ENCODE results near the gene PTGES2. TPM values are rescaled to one million over a fixed set of nuclear protein-coding genes. Genes with fewer than 3 reads are reported as not detected.

The PTGES2 gene
- total RNA-seq, 1 donor from 2014 or later = 39.8 TPM

DNA sequence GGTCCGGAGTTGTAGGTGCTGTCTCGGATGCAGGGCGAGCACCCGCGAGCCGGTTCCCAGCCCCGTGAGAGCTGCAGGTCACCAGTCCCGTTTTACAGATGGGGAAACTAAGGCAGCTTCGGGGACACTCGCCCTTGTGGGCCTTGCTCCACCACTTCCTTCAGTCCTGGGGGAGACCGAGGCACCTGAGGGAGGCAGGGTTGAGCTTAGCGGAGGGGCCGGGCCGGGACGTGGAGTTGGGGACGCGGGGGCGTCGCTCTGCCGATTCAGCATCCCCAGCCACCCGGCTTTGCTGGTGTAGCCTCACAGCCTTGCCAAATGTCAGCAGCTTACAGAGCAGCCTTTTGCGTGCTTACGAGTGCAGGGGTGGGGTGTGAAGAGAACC, 33.1 kb upstream of the PTGES2 start:
- Mint-ChIP-seq H3K4me3 (ENCODE audit: unreplicated experiment) (peak overlapping the region; percentile 82), H3K27ac (ENCODE audit: unreplicated experiment) (no peak overlapping the region), H3K9me3 (ENCODE audit: unreplicated experiment) (no peaks in the 10 kb centered on the region), H3K4me1 (ENCODE audit: unreplicated experiment) (peaks cover 4% of the 10 kb centered on the region), H3K36me3 (ENCODE audit: low read depth, unreplicated experiment) (peaks cover 14% of the 10 kb centered on the region), H3K27me3 (ENCODE audit: unreplicated experiment) (peaks cover 6% of the 10 kb centered on the region)
- TF ChIP-seq, protein P1, sequence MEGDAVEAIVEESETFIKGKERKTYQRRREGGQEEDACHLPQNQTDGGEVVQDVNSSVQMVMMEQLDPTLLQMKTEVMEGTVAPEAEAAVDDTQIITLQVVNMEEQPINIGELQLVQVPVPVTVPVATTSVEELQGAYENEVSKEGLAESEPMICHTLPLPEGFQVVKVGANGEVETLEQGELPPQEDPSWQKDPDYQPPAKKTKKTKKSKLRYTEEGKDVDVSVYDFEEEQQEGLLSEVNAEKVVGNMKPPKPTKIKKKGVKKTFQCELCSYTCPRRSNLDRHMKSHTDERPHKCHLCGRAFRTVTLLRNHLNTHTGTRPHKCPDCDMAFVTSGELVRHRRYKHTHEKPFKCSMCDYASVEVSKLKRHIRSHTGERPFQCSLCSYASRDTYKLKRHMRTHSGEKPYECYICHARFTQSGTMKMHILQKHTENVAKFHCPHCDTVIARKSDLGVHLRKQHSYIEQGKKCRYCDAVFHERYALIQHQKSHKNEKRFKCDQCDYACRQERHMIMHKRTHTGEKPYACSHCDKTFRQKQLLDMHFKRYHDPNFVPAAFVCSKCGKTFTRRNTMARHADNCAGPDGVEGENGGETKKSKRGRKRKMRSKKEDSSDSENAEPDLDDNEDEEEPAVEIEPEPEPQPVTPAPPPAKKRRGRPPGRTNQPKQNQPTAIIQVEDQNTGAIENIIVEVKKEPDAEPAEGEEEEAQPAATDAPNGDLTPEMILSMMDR (IDR thresholded peaks at IDR 0.05; ENCODE audit: unreplicated experiment) = no peak
- DNase-seq (ENCODE audit: low spot score) = no peak

DNA sequence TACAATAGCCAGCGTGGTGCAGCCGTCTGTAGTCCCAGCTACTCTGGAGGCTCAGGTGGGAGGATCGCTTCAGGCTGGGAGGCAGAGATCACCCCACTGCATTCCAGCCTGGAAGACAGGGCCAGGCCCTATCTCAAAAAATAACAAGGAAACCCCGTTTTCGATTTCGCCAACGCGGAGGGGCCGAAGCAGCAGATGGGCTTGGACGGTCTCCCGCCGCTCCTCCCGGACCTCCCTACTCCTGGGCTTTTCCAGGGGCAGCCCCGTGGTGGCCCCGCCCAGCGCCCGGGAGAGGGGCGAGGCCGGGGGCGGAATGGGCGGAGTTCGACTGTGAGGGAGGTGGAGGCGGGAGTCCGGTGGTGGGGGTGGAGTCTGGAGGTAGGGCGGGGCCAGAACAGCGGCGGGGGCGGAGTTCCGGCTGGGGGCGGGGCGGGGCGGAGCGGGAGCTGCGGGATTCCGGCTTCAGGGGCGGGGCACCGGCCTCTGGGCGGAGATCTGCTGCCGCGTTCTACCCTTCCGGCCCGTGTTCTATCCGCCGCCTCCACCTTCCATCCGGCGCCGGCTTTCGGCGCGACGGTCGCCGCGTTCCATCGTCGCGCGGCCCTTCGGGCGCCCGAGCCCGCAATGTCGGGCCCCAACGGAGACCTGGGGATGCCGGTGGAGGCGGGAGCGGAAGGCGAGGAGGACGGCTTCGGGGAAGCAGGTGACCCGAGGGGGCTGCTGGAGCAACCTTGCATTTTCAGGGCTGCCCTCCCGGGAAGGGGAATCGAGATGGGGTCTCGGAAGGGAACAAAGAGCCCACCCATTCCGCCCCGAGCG, 32.5 kb upstream of the PTGES2 start, which contains the start of gene BBLN:
BBLN (plus strand) TSS at position 482 of the 819 bp plus-strand sequence; CDS start at position 625, 143 bp downstream.
- DNase-seq (ENCODE audit: low spot score) = peak; percentile 98
- Mint-ChIP-seq H3K9me3 (ENCODE audit: unreplicated experiment) (no peaks in the 10 kb centered on the region), H3K36me3 (ENCODE audit: low read depth, unreplicated experiment) (peaks cover 14% of the 10 kb centered on the region), H3K4me3 (ENCODE audit: unreplicated experiment) (peak within 1 kb of the TSS; percentile 83), H3K27ac (ENCODE audit: unreplicated experiment) (peak within 1 kb of the TSS; percentile 52), H3K4me1 (ENCODE audit: unreplicated experiment) (peaks cover 4% of the 10 kb centered on the region), H3K27me3 (ENCODE audit: unreplicated experiment) (peaks cover 6% of the 10 kb centered on the region)
- TF ChIP-seq, protein P1 (IDR thresholded peaks at IDR 0.05; ENCODE audit: unreplicated experiment) = no peak

DNA sequence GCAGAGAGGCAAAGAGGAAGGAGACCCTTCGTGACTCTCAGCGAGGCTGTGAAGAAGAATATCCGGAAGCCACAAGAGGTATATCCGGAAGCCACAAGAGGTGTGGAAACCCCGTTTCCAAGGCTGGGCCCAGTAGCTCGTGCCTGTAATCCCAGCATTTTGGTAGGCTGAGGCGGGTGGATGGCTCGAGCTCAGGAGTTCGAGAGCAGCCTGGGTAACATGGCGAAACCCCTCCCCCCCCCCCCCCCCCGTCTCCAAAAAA, 31.9 kb upstream of the PTGES2 start:
- H3K4me3 Mint-ChIP-seq (ENCODE audit: unreplicated experiment) = peak overlapping the region; percentile 83
- no peak for DNase-seq (ENCODE audit: low spot score)
- H3K4me1 Mint-ChIP-seq (ENCODE audit: unreplicated experiment) = peaks cover 4% of the 10 kb centered on the region
- no peaks in the 10 kb centered on the region for H3K9me3 Mint-ChIP-seq (ENCODE audit: unreplicated experiment)
- TF ChIP-seq, protein P1 (IDR thresholded peaks at IDR 0.05; ENCODE audit: unreplicated experiment) = no peak
- peaks cover 14% of the 10 kb centered on the region for H3K36me3 Mint-ChIP-seq (ENCODE audit: low read depth, unreplicated experiment)
- H3K27me3 Mint-ChIP-seq (ENCODE audit: unreplicated experiment) = peaks cover 6% of the 10 kb centered on the region
- peak overlapping the region; percentile 52 for H3K27ac Mint-ChIP-seq (ENCODE audit: unreplicated experiment)

DNA sequence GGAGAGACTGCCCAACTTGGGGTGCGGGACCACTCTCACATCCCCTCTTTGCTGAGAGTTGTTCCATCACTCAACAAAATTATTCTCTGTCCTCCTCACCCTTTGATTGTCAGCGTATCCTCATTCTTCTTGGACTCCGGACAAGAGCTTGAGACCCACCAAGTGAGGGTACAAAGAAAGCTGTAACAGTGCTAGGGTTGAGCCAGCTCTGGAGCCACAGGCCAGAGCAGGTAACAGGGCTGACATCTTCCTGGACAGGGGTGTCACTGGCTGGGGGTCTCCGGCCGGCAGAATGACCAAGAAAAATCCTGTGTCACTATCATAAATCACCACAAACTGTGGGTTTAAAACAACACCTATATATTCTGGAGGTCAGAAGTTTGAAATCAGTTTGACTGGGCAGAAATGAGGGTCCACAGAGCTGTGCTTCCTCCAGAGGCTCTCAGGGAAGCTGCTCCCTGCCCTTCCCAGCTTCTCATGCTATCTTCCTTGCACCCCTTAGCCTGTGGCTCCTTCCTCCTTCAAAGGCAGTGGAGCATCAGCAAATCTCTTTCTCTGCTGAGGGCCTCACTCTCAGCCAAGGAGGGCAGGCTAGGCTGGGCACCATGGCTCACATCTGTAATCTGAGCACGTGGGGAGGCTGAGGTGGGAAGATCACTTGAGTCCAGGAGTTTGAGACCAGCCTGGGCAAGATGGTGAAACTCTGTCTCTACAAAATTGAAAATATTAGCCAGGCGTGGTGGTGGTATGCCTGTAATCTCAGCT, 28.4 kb upstream of the PTGES2 start:
- Mint-ChIP-seq H3K36me3 (ENCODE audit: low read depth, unreplicated experiment) (no peaks in the 10 kb centered on the region), H3K4me3 (ENCODE audit: unreplicated experiment) (no peak overlapping the region), H3K27me3 (ENCODE audit: unreplicated experiment) (peaks cover 4% of the 10 kb centered on the region), H3K9me3 (ENCODE audit: unreplicated experiment) (no peaks in the 10 kb centered on the region), H3K4me1 (ENCODE audit: unreplicated experiment) (no peaks in the 10 kb centered on the region), H3K27ac (ENCODE audit: unreplicated experiment) (no peak overlapping the region)
- TF ChIP-seq, protein P1 (IDR thresholded peaks at IDR 0.05; ENCODE audit: unreplicated experiment) = no peak
- no peak for DNase-seq (ENCODE audit: low spot score)

Data from endothelial cell (in vitro differentiated cells).